ENCODE data around the gene GPS1.

Gene GPS1

GRCh38 chr17:82015311-82015971 is 36.3 kb upstream of the GPS1 start:
- Histone ChIP-seq H3K27me3 (ENCODE audit: insufficient read depth, low read length, poor library complexity) (no peaks in the 10 kb centered on the region), H3K79me2 (ENCODE audit: insufficient read depth, low read length) (peaks cover 7% of the 10 kb centered on the region), H3K4me2 (ENCODE audit: insufficient read depth, low read length) (no peak overlapping the region), H3K36me3 (ENCODE audit: insufficient read depth, low read length) (peaks cover 31% of the 10 kb centered on the region), H3K4me3 (ENCODE audit: low read depth in 1 of 2, low read length in 2 of 2) (no peak overlapping the region), H3K4me1 (ENCODE audit: insufficient read depth, low read length) (peaks cover 5% of the 10 kb centered on the region), H2AFZ (ENCODE audit: low read depth, low read length) (no peak overlapping the region), H4K20me1 (ENCODE audit: insufficient read depth, low read length) (peaks cover 17% of the 10 kb centered on the region), H3K27ac (ENCODE audit: low read length) (no peak overlapping the region), H3K9me3 (ENCODE audit: insufficient read depth, low read length, severe bottlenecking) (no peaks in the 10 kb centered on the region), H3K9ac (ENCODE audit: low read depth, low read length) (no peak overlapping the region)
- no peak for ATAC-seq (ENCODE audit: insufficient read depth, low read depth)
- DNase-seq = no peak
- TF ChIP-seq, protein P1, sequence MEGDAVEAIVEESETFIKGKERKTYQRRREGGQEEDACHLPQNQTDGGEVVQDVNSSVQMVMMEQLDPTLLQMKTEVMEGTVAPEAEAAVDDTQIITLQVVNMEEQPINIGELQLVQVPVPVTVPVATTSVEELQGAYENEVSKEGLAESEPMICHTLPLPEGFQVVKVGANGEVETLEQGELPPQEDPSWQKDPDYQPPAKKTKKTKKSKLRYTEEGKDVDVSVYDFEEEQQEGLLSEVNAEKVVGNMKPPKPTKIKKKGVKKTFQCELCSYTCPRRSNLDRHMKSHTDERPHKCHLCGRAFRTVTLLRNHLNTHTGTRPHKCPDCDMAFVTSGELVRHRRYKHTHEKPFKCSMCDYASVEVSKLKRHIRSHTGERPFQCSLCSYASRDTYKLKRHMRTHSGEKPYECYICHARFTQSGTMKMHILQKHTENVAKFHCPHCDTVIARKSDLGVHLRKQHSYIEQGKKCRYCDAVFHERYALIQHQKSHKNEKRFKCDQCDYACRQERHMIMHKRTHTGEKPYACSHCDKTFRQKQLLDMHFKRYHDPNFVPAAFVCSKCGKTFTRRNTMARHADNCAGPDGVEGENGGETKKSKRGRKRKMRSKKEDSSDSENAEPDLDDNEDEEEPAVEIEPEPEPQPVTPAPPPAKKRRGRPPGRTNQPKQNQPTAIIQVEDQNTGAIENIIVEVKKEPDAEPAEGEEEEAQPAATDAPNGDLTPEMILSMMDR (IDR thresholded peaks at IDR 0.05; ENCODE audit: borderline replicate concordance, extremely low read depth, low read length, poor library complexity, severe bottlenecking) = no peak

- Histone ChIP-seq H3K9ac (ENCODE audit: low read depth, low read length) (no peak overlapping the region), H3K9me3 (ENCODE audit: insufficient read depth, low read length, severe bottlenecking) (no peaks in the 10 kb centered on the region), H3K4me2 (ENCODE audit: insufficient read depth, low read length) (no peak overlapping the region), H3K27ac (ENCODE audit: low read length) (no peak overlapping the region), H3K4me3 (ENCODE audit: low read depth in 1 of 2, low read length in 2 of 2) (no peak overlapping the region), H3K79me2 (ENCODE audit: insufficient read depth, low read length) (peaks cover 15% of the 10 kb centered on the region), H4K20me1 (ENCODE audit: insufficient read depth, low read length) (peaks cover 25% of the 10 kb centered on the region), H3K4me1 (ENCODE audit: insufficient read depth, low read length) (peaks cover 13% of the 10 kb centered on the region), H3K27me3 (ENCODE audit: insufficient read depth, low read length, poor library complexity) (no peaks in the 10 kb centered on the region), H3K36me3 (ENCODE audit: insufficient read depth, low read length) (peaks cover 31% of the 10 kb centered on the region), H2AFZ (ENCODE audit: low read depth, low read length) (no peak overlapping the region)
- no peak for DNase-seq
- no peak for TF ChIP-seq EZH2 (IDR thresholded peaks at IDR 0.05; ENCODE audit: borderline replicate concordance, low read depth, low read length, severe bottlenecking)
- TF ChIP-seq, protein P1 (IDR thresholded peaks at IDR 0.05; ENCODE audit: borderline replicate concordance, extremely low read depth, low read length, poor library complexity, severe bottlenecking) = no peak
- no peak for ATAC-seq (ENCODE audit: insufficient read depth, low read depth)
These were observed 35.4 kb upstream of the GPS1 start for GRCh38 chr17:82016061-82016874.

DNA sequence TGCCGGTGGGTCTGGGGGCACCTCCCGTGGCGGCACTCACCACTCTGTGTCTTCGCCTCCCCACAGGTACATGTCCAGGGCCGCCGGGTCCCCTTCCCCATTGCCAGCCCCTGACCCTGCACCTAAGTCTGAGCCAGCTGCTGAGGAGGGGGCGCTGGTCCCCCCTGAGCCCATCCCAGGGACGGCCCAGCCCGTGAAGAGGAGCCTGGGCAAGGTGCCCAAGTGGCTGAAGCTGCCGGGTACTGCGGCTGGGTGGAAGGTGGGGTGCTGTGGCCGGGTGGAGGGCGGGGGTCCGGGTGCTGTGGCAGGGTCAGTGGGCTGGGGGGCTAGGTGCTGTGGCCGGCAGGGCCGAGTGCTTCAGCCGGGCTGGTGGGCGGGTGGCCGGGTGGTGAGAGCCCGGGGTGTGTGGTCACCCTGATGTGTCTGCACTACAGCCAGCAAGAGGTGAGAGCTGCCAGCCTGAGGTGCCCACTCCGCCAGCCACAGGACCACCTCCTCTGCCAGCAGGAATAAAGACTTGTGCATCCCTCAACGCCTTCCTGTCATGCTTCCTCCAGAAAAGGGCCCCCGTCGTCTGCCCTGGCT is 34.7 kb upstream of the GPS1 start:
- Histone ChIP-seq H3K4me2 (ENCODE audit: insufficient read depth, low read length) (no peak overlapping the region), H3K79me2 (ENCODE audit: insufficient read depth, low read length) (peaks cover 22% of the 10 kb centered on the region), H2AFZ (ENCODE audit: low read depth, low read length) (no peak overlapping the region), H3K4me3 (ENCODE audit: low read depth in 1 of 2, low read length in 2 of 2) (no peak overlapping the region), H4K20me1 (ENCODE audit: insufficient read depth, low read length) (peaks cover 31% of the 10 kb centered on the region), H3K27ac (ENCODE audit: low read length) (no peak overlapping the region), H3K36me3 (ENCODE audit: insufficient read depth, low read length) (peaks cover 31% of the 10 kb centered on the region), H3K4me1 (ENCODE audit: insufficient read depth, low read length) (peaks cover 20% of the 10 kb centered on the region), H3K9me3 (ENCODE audit: insufficient read depth, low read length, severe bottlenecking) (no peaks in the 10 kb centered on the region), H3K27me3 (ENCODE audit: insufficient read depth, low read length, poor library complexity) (no peaks in the 10 kb centered on the region), H3K9ac (ENCODE audit: low read depth, low read length) (no peak overlapping the region)
- ATAC-seq (ENCODE audit: insufficient read depth, low read depth) = no peak
- TF ChIP-seq EZH2 (IDR thresholded peaks at IDR 0.05; ENCODE audit: borderline replicate concordance, low read depth, low read length, severe bottlenecking) = no peak
- TF ChIP-seq, protein P1 (IDR thresholded peaks at IDR 0.05; ENCODE audit: borderline replicate concordance, extremely low read depth, low read length, poor library complexity, severe bottlenecking) = no peak
- DNase-seq = no peak
